HS-5 (cell line): ENCODE measurements around the gene LIPG.
"Not testable (repeated sequence)": the region's sequence is repeated elsewhere in the genome, so short reads cannot be mapped to it uniquely, and the experiment has no call there.

ENCODE experiments used
- DNase-seq: peaks from one replicate; pipeline ENCODE4 v3.0.0-alpha.2; 2012; ENCODE audit warnings: low read depth

The LIPG gene

DNA sequence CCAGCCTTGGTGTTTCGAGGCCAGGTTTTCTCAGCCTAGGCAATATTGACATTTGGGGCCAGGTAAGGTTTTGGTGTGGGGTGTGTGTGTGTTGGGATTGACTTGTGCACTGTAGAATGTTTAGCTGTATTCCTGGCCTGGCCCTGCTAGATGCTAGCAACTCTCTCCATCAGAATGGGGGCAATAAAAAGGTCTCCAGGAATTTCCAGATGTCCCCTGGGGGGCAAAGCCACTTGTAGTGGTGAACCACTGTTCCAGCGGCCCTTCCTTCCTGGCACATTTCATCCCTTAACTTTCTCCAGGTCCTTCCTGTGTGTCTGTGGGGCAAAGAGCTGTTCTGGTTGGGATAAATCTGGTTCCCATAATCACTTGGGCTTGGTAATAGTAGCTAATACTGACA, 12.0 kb downstream of the LIPG start:
- no peak for DNase-seq

DNA sequence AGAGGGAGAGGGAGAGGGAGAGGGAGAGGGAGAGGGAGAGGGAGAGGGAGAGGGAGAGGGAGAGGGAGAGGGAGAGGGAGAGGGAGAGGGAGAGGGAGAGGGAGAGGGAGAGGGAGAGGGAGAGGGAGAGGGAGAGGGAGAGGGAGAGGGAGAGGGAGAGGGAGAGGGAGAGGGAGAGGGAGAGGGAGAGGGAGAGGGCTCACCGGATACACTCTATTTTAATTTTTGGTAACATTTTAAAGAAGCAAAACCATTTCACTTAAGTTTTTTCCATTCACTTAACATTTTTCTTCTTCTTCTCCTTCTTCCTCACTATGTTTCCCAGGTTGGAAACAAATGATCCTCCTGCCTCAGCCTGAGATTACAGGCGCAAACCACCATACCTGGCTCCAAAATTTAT, 17.2 kb downstream of the LIPG start:
- DNase-seq, result not testable (repeated sequence)

DNA sequence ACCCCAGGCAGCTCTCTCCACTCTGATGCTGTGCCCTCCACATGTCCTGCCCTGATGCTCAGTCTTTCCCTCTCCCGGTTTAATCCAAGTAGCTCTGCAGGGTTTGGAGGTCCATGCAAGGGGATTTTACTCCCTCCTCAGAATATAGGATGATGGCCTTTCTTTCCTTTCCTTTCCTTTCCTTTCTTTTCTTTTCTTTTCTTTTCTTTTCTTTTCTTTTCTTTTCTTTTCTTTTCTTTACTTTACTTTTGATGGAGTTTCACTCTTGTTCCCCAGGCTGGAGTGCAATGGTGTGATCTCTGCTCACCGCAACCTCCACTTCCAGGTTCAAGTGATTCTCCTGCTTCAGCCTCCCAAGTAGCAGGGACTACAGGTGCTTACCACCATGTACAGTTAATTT, 17.7 kb downstream of the LIPG start:
- not testable (repeated sequence) for DNase-seq

DNA sequence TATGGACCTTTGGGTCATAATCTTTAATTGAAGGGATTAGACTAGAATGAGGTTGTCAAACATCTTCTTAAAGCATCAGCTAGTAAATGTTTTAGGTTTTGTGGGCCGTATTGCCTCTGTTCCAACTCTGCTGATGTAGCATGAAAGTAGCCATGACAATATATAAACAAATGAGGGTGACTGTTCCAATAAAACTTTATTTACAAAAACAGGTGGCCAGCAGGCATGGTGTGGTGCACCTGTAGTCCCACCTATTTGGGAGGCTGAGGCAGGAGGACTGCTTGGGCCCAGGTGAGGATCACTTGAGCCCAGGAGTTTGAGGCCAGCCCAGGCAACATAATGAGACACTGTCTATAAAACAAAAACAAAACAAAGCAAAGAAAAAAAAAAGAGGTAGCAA, 18.4 kb downstream of the LIPG start:
- DNase-seq, result no peak

DNA sequence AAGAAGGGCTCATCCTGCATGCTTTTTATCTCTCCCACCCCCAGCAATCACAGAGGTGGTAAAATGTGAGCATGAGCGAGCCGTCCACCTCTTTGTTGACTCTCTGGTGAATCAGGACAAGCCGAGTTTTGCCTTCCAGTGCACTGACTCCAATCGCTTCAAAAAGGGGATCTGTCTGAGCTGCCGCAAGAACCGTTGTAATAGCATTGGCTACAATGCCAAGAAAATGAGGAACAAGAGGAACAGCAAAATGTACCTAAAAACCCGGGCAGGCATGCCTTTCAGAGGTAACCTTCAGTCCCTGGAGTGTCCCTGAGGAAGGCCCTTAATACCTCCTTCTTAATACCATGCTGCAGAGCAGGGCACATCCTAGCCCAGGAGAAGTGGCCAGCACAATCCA, 19.5 kb downstream of the LIPG start:
- DNase-seq, result no peak

DNA sequence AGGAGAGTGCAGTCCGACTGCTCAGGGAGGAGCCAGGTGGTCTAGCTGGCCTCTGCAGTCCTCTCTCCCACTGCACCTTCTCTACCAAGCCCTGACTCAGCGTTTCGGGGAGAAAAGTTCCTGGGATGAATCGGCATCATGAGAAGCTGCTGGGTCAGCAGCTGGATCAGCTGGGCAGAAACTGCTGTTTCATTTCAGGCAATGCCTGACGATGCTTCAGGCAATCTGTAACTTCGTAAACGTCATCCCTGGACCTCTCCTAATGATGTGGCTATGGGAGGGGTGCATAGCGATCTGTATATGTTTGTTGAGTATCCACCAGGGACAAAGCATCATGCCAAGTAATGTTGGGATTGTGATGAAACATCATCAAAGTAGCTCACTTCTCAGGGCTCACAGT, 20.7 kb downstream of the LIPG start:
- DNase-seq, result no peak

DNA sequence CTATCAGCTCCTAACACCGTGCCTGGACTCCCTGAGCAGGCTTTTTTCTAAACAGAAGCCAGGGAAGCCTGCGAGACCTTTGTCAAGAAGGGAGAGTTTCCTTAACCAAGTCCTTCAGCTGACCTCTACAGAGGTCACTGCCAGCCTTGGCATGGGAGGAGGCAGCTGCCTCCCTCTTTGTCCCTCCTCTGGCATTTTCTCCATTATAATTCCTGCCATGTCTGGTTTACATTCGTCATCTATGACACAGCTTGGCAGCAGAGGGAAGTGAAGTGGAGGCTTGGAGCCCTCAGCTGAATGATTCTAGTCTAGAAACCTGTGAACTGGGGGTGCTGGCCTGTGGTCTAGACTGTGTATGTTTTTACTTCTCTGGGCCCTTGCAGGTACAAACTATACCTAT, 22.5 kb downstream of the LIPG start:
- no peak for DNase-seq

DNA sequence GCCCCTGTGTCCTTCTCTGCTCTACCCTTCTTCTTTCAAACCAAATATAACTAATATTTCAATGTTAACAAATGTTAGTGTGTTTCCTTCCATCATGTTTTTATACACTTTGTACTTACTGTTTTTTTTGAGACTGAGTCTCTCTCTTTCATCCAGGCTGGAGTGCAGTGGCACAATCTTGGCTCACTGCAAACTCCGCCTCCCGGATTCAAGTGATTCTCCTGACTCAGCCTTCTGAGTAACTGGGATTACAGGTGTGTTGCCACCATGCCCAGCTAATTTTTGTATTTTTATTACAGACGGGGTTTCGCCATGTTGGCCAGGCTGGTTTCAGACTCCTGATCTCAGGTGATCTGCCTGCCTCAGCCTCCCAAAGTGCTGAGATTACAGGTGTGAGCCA, 23.1 kb downstream of the LIPG start:
- DNase-seq, result not testable (repeated sequence)

DNA sequence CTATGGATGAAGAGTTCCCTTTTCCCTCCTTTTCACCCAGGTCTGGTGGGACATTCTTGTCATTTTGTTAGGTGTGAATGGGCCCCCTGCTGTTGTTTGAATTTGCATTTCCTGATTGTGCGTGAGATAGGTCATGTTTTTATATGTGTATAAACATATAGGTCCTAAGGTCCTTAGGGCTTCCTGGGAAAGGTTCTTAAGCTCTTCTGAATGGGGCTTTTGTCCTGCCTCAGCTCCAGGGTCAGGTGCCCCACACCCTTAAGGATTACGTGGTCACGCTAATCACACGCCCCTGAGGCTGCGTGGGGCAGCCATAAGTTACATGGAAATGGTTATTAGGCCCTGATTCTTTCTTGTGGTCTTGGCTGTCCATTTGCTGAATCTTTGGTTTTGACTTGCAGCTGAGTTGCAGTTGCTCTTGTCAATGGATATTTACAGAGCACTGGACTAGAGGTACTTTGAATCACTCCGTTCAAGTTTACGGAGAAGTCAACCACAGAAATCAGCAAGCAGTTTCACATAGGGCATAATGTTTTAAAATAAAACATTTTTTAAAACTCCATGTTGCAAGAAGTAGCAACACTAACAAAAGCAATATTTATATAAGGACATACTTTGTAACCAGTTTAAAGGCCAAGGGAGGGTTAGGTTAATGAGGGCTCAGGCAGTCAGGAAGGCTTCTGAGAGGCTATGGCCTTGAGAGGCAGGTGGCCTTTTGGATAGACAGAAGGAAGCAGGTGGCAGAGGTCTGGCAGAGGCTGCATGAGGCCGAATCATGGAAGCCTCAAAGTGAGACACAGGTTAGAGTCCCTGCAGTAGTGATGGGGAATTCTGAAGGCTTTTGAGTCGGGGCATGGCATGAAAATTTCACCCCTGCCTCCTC, 24.2 kb downstream of the LIPG start:
- no peak for DNase-seq

DNA sequence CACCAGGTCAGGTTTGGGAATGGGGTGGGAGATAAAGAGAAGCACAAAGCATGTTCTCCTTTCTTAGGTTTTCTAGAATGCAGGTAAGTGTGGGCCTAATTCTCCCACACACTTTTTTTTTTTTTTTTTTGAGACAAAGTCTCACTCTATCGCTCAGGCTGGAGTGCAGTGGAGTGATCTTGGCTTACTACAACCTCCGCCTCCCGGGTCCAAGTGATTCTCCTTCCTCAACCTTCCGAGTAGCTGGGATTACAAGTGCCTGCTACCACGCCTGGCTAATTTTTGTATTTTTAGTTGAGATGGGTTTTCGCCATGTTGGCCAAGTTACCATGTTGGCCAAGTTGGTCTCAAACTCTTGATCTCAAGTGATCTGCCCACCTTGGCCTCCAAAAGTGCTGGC, 26.3 kb downstream of the LIPG start:
- DNase-seq, result no peak

DNA sequence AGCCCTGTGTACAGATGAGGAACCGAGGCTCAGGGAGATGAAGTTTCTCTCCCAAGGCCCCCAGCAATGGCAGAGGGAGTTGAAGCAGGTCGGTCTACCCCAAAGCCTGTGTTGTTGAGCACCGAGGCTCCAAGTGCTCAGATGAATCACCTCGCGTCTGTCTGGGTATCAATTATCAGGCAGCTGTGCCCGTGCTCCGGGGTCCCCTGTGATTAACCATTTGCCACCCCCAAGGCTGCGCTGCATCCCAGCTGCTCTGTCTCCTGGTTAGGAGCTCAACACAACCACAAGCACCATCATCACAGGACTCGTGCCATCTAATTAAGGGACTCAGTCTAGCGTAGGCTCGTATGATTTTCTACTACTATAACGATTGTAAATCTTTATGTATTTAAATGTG, 27.1 kb downstream of the LIPG start:
- DNase-seq, result no peak

DNA sequence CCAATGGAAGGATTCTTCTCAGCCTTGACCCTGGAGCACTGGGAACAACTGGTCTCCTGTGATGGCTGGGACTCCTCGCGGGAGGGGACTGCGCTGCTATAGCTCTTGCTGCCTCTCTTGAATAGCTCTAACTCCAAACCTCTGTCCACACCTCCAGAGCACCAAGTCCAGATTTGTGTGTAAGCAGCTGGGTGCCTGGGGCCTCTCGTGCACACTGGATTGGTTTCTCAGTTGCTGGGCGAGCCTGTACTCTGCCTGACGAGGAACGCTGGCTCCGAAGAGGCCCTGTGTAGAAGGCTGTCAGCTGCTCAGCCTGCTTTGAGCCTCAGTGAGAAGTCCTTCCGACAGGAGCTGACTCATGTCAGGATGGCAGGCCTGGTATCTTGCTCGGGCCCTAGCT, 28.8 kb downstream of the LIPG start:
- no peak for DNase-seq

DNA sequence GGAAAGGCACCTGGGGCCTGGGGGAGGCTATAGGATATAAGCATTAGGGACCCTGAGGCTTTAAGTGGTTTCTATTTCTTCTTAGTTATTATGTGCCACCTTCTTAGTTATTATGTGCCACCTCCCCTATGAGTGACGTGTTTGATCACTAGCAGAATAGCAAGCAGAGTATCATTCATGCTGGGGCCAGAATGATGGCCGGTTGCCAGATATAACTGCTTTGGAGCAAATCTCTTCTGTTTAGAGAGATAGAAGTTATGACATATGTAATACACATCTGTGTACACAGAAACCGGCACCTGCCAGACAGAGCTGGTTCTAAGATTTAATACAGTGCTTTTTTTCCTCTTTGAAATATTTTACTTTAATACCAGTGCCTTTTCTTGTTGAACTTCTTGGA, 29.4 kb downstream of the LIPG start:
- DNase-seq, result no peak

DNA sequence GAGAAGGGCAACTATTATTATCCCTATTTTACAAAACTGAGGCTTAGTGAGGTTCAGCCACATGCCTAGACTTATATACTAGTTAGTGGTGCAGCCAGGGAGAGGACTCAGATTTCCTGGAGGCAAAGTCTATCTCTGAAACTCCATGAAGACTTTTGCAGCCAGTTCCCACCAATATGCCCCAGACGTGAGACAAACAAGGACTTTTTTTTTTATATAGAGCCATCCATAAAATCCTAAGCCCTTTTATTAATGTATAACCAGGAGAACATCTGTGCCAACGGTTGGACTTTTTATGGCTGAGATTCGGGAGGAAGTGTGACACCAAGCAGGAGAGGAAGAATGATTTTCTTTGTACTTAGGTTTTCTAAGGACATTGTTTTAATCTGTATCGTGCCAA, 29.9 kb downstream of the LIPG start:
- DNase-seq, result no peak

DNA sequence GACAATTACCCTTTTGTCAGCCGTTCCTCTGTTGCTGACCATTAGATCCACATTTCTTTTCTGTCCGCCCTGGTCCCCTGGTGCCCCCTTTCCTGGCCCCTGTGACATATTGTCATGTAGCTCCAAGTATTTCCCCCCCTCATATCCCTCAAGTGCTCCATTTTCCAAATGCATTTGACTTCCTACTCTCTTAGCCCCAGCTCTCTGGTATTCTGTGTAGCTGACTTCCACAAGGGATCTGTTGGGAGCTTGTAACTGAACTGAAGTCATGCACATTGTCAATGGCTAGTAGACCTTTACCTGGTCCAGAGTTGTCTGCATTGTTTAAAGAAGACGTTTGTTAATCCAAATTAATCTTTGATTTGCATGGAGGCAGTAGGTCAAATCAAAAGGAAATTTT, 34.8 kb downstream of the LIPG start:
- no peak for DNase-seq

DNA sequence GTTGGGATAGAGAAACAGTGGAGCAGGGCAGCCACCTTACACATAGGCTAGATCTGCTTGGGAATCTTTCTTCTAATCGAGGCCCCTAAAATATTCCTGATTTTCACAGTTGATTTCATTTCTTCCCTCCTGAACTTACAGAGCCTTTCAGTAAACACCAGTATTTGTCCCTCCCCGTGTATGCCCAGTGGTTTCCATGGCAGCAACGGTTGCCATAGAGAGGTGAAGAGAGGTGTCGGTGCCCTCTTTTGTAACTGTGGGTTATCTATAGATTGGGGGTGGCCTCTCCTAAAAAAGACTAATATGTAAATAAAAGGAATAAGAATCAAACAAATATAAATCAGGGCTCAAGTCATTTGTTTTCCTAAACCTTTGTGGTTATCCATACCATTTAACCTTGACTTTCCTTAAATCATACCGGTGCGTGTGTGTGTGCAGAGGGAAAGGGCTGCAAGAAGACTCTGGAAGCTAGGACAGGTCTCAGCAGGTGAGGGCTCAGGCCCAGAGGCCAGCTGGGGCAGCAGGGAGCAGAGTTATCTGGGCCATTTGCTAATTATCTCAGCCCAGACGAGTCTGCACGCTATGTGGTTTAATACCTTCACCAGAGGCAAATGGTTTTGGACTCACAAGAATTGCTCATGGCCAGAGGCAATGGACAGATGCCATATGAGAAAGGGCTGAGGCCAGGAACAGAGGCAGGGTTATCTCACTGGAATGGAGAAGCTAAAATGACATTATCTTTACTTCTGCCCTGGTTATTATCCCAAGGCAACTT, 35.5 kb downstream of the LIPG start:
- no peak for DNase-seq

DNA sequence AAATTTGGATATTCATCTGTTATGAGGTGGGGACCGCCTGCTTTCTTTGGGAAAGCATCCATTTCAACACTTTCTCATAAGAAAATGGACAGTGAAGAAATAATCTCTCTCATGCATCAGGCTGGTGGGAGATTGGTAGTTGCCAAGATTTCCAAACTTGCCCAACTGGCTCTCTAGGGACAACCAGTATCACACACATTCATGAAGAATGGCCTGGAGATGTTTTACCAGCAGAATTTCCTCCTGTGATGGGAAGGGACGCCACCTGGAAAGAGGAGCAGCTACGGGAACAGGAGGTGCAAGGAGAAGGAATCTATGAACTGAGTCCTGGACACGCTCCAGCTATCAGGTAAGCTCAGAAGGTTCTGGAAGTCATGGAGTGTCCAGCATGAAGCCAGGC, 39.4 kb downstream of the LIPG start:
- DNase-seq, result no peak

DNA sequence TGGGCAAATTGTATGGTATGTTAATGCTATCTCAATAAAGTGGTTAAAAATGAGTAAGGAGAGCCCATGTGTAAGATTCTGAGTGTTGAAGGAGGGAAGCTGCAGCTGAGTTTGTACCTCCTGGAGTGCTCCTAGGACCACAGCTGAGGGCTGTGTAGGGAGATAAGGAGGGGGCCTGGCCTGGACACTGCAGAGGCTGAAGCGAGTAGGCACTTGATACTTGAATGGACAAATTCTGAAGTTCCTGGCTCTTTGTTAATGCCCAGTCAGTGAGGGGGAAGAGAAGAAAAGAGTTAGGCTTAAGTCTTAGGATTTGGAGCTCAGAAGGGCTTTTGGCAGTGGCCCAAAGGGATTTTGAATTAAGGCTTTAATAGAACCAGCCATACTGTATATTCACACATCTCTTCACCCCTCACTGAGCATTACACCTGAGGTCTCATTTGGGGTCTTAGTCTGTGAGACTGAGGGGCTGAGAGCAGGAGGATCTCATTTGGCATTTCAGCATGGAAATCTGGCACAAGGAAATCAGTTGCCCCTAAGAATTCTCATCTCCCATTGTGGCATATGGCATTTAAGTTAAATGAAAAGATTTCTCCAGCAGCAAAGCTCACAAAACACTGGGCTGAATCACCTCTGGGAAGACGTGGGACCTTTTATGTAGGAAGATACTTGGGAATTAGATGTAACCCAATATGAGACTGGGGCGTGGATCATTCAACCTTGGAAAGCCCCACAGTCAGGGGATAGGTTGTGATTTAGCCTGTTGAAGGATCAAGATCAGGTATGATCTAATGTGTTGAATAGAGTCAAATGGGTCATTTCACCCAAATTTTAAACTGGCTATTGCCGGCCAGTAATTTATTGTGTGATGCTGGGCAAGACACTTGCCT, 46.8 kb downstream of the LIPG start:
- no peak for DNase-seq

DNA sequence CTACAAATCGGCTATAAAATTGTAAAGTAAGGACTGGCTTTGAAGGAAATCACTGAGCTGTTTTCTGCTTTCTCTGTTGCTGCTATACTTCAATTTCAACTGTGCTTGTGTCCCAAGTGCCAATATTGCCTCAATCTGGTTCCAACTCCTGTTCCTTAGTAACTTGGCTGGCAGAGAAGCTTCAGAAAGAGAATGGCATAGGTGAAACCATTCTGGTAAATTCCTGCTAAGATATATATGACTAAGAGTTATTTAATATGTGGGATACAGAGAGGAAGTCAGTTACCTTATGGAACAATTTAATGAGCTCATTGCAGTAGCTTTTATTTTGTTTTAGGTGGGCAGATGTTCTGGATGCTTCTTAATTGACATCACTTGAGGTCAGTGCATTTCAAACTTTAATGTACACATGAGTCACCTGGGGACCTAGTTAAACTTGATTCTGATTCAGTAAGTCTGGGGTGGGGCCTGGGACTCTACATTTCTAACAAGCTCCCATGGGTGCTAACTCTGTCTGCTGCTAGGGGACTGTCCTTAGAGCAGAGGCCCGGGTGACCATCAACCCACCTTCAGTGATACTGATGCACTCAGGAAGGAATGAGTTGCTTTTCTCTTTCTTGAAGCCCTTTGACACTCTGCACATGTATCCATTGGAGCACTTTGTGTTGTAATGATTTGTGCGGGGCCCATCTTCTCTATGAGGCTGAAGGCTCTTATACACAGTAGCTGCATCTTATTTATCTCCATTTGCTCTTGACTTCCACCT, 47.6 kb downstream of the LIPG start:
- DNase-seq, result peak; percentile 18

DNA sequence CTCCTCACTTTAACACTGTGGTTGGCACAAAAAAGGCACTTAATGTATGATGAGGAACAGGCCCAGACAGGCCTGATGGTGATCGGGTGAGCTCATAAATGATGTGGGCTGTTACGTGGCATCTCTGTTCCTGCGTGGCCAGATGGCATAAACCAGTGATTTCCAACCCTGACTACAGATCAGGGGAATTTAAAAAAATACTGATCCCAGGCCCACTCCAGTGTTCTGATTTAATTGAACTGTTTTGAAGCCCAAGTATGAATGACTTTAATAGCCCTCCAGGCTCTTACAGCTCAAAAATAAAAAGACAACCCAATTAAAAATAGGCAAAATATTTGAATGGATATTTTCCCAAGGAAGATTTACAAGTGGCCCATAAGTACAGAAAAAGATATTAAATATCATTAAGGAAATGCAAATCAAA, 48.2 kb downstream of the LIPG start:
- DNase-seq, result no peak

DNA sequence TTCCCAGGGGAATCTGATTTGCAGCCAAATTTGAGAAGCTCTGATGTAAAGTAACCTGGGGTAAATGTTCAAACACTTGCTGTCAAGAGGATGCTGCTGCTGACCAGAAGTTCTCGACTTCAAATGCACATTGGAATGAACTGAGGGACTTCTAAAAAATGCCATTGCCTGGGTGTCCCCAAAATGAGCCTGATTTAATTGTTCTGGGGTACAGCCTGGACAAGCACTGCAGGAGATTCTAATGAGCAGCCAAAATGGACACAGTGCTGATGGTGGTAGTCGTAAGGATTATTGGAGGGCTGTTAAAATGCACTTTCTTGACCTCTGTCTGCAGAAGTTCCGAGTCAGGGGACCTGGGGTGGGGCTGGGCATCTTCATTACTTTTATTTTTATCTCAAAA, 49.5 kb downstream of the LIPG start:
- no peak for DNase-seq
